HepG2 (cell line): ENCODE measurements around the gene CNPY1. TPM values are rescaled to one million over a fixed set of nuclear protein-coding genes. Genes with fewer than 3 reads are reported as not detected.

Experiments used
- ATAC-seq: fragments of 200-7000 bp; cut with Tn5 transposase; 3 replicates; pipeline ENCODE4 v1.9.1; 2020; ENCODE audit warnings: mild to moderate bottlenecking, moderate library complexity
- BruUV-seq: library from RNA; stranded (reverse); fragments of 400-500 nt; replicated peaks from 2 replicates; lab custom pipeline; 2021; lab: Mats Ljungman, UMichigan
- CTCF ChIA-PET: fragments of 300-600 bp; formaldehyde crosslinking; extraction: SDS; loops from one replicate; lab custom pipeline; 2021; ENCODE audit warnings: low total read pairs, inconsistent platforms, low intra/inter-chr PET ratio; lab: Yijun Ruan, JAX
- POLR2A ChIA-PET: fragments of 350-600 bp; sonication (Branson Sonifier 250); formaldehyde crosslinking; loops from one replicate; lab custom pipeline; 2020; ENCODE audit warnings: antibody characterized with exemption, inconsistent platforms; lab: Yijun Ruan, JAX
- DNase-seq: peaks from one replicate; pipeline ENCODE4 v3.0.0-alpha.2; 2015; ENCODE audit warnings: low spot score
- FAIRE-seq: peaks from 3 replicates; lab custom pipeline; 2011; peaks lifted over from hg19 to GRCh38; lab: Jason Lieb, UNC
- H2AFZ ChIP-seq: one replicate; pipeline ENCODE4 v1.6.1; 2011; ENCODE audit warnings: low read length, inconsistent platforms
- H3K27ac ChIP-seq: fragments of 300-600 bp; 3 replicates; pipeline ENCODE4 v1.8.0; 2011; ENCODE audit warnings: mixed run types, mild to moderate bottlenecking, mixed read lengths, low read length, inconsistent platforms; ENCODE audit not compliant: insufficient read depth; ENCODE audit errors: extremely low read length
- H3K27me3 ChIP-seq, 2 experiments: fragments of 200-600 bp in 1 of 2; 2 replicates in 1 of 2; 3 replicates in 1 of 2; pipeline versions ENCODE4 v1.6.0 to v1.8.0; 2011; ENCODE audit warnings: low read length in 2 of 2, mild to moderate bottlenecking in 2 of 2, moderate library complexity in 2 of 2, inconsistent platforms in 1 of 2; ENCODE audit not compliant: insufficient read depth in 2 of 2, control insufficient read depth in 1 of 2
- H3K36me3 ChIP-seq, 2 experiments: fragments of 200-600 bp in 1 of 2; replicated peaks in 1 of 2; 2 replicates in 1 of 2; 3 replicates in 1 of 2; pipeline versions ENCODE4 v1.5.1 to v1.8.0; 2011; ENCODE audit warnings: low read length in 2 of 2, inconsistent platforms in 1 of 2; ENCODE audit not compliant: insufficient read depth in 2 of 2, control insufficient read depth in 1 of 2
- H3K4me1 ChIP-seq: 2 replicates; pipeline ENCODE4 v1.5.1; 2012; ENCODE audit warnings: low read length, inconsistent platforms; ENCODE audit not compliant: insufficient read depth
- H3K4me2 ChIP-seq: 2 replicates; pipeline ENCODE4 v1.6.0; 2011; ENCODE audit warnings: low read depth, low read length, inconsistent platforms
- H3K4me3 ChIP-seq, 3 experiments: fragments of 200-600 bp in 1 of 3; sonication (generic), shearing (Covaris generic) in 1 of 3; replicated peaks in 1 of 3; 2 replicates each; pipeline ENCODE4 v1.5.1; 2011 to 2016; ENCODE audit warnings: low read length in 3 of 3, inconsistent platforms in 2 of 3, low read depth in 2 of 3, mild to moderate bottlenecking in 2 of 3, control low read depth in 1 of 3, mixed read lengths in 1 of 3; ENCODE audit not compliant: insufficient read depth in 1 of 3
- H3K79me2 ChIP-seq: one replicate; pipeline ENCODE4 v1.6.1; 2011; ENCODE audit warnings: low read length, inconsistent platforms; ENCODE audit not compliant: insufficient read depth
- H3K9ac ChIP-seq: 2 replicates; pipeline ENCODE4 v1.6.0; 2011; ENCODE audit warnings: mild to moderate bottlenecking, low read depth, low read length, inconsistent platforms; ENCODE audit not compliant: insufficient read depth
- H3K9me3 ChIP-seq: 2 replicates; pipeline ENCODE4 v1.5.1; 2012; ENCODE audit warnings: mild to moderate bottlenecking, low read length
- H4K20me1 ChIP-seq: 2 replicates; pipeline ENCODE4 v1.6.0; 2011; ENCODE audit warnings: inconsistent platforms, mild to moderate bottlenecking, low read length, moderate library complexity; ENCODE audit not compliant: insufficient read depth
- CENPX ChIP-seq: sonication (generic); formaldehyde crosslinking; IDR thresholded peaks from 2 replicates; pipeline ENCODE4 v1.9.0; 2021; ENCODE audit warnings: mild to moderate bottlenecking, missing genetic modification reagents, moderate library complexity
- FOXA1 ChIP-seq, 2 experiments: fragments of 450-650 bp in 1 of 2; sonication (generic) in 1 of 2; formaldehyde crosslinking in 1 of 2; IDR thresholded peaks; 2 replicates each; pipeline versions ENCODE4 v1.4.0 to v1.6.1; 2016 to 2020; ENCODE audit warnings: missing genetic modification reagents in 1 of 2
- GTF3A ChIP-seq: sonication (generic); formaldehyde crosslinking; conservative IDR thresholded peaks from 2 replicates; pipeline ENCODE4 v1.4.0; 2020; ENCODE audit warnings: mild to moderate bottlenecking, missing genetic modification reagents
- HOXA5 ChIP-seq: sonication (generic); formaldehyde crosslinking; IDR thresholded peaks from 2 replicates; pipeline ENCODE4 v1.4.0; 2020; ENCODE audit warnings: missing genetic modification reagents
- IRF2 ChIP-seq: IDR thresholded peaks from 2 replicates; pipeline ENCODE4 v1.6.1; 2018; ENCODE audit warnings: missing genetic modification reagents, missing compliant biosample characterization
- JUND ChIP-seq: sonication (generic); formaldehyde crosslinking; IDR thresholded peaks from 2 replicates; pipeline ENCODE4 v1.8.0; 2022; ENCODE audit warnings: mild to moderate bottlenecking, missing genetic modification reagents
- KAT2B ChIP-seq: fragments of 150-350 bp; IDR thresholded peaks from 2 replicates; pipeline ENCODE4 v1.6.1; 2014; ENCODE audit warnings: low read depth, low read length, borderline replicate concordance
- PAF1 ChIP-seq: IDR thresholded peaks from 2 replicates; pipeline ENCODE4 v1.6.1; 2016; ENCODE audit warnings: missing genetic modification reagents, missing compliant biosample characterization
- TCF7L2 ChIP-seq: IDR thresholded peaks from 2 replicates; pipeline ENCODE4 v1.6.1; 2011; ENCODE audit warnings: mild to moderate bottlenecking, low read depth, low read length, moderate library complexity
- ZNF253 ChIP-seq: sonication (generic); formaldehyde crosslinking; IDR thresholded peaks from 2 replicates; pipeline ENCODE4 v1.8.0; 2022; ENCODE audit warnings: mild to moderate bottlenecking, missing genetic modification reagents, borderline replicate concordance
- ZNF264 ChIP-seq: sonication (generic); formaldehyde crosslinking; IDR thresholded peaks from 2 replicates; pipeline ENCODE4 v1.4.0; 2020; ENCODE audit warnings: missing genetic modification reagents
- ZNF543 ChIP-seq: sonication (generic); formaldehyde crosslinking; IDR thresholded peaks from 2 replicates; pipeline ENCODE4 v1.4.0; 2020; ENCODE audit warnings: mild to moderate bottlenecking, missing genetic modification reagents
- ZNF574 ChIP-seq: sonication (generic); formaldehyde crosslinking; IDR thresholded peaks from 2 replicates; pipeline ENCODE4 v1.4.0; 2020; ENCODE audit warnings: missing genetic modification reagents
- ZNF644 ChIP-seq: IDR thresholded peaks from 2 replicates; pipeline ENCODE4 v1.6.1; 2016; ENCODE audit warnings: low read depth
- ZNF790 ChIP-seq: sonication (generic); formaldehyde crosslinking; IDR thresholded peaks from 2 replicates; pipeline ENCODE4 v1.8.0; 2022; ENCODE audit warnings: missing genetic modification reagents, mild to moderate bottlenecking, borderline replicate concordance
- ZNF83 ChIP-seq: sonication (generic); formaldehyde crosslinking; IDR thresholded peaks from 2 replicates; pipeline ENCODE4 v1.4.0; 2020; ENCODE audit warnings: missing genetic modification reagents, mild to moderate bottlenecking, borderline replicate concordance
- ZSCAN21 ChIP-seq: sonication (generic); formaldehyde crosslinking; IDR thresholded peaks from 2 replicates; pipeline ENCODE4 v1.8.0; 2022; ENCODE audit warnings: mild to moderate bottlenecking, missing genetic modification reagents, moderate library complexity, borderline replicate concordance
- WGBS: methylation state at CpG from one replicate; pipeline ENCODE4 v1.1.6; 2017; ENCODE audit warnings: low lambda C conversion rate; 5-methylcytosine and 5-hydroxymethylcytosine counted together
- in situ Hi-C: cut with HindIII; loops from 2 replicates; pipeline ENCODE4 v1.10.0; 2017; ENCODE audit warnings: low pct_unique_long_range_greater_than_20kb; ENCODE audit not compliant: extremely low pct_ligation_motif_present
- intact Hi-C: fragments of 100-400 bp; cut with micrococcal nuclease; formaldehyde crosslinking; loops from one replicate; pipeline ENCODE4 v1.10.0; 2022; ENCODE audit not compliant: unreplicated experiment
- polyA plus RNA-seq, 8 experiments: library from polyadenylated mRNA; depleted of rRNA in 3 of 8; stranded (reverse) in 7 of 8; unstranded in 1 of 8; fragments of >200 nt; fragmentation: Illumina TruSeq in 4 of 8; extraction: Trizol in 4 of 8; gene quantifications; 2 replicates each; pipeline versions ENCODE4 v1.2.1 to v1.2.3, GENCODE V29; 2011 to 2016; ENCODE audit warnings: low read depth in 4 of 8, missing spikeins in 1 of 8, mixed read lengths in 1 of 8; ENCODE audit not compliant: insufficient read depth in 1 of 8
- total RNA-seq, 5 experiments: library from RNA; depleted of rRNA; stranded (reverse); fragments of >200 nt; fragmentation: Illumina TruSeq; extraction: Trizol; gene quantifications; 2 replicates each; pipeline ENCODE4 v1.2.3, GENCODE V29; 2016; ENCODE audit warnings: low read depth in 1 of 5

The CNPY1 gene
- total and polyA plus RNA-seq, 2 of the 13 experiments (the other 11 are each of a cell fraction or from before 2014, with no cell fraction given): not detected

- no peak for TF ChIP-seq ZNF574 (CRISPR knock-in tag)
- TF ChIP-seq, all 625 proteins: peak for 0
These were observed 55.4 kb downstream of the CNPY1 start (continued) for GRCh38 chr7:155490697-155491628.

GRCh38 chr7:155489862-155490696 is 56.3 kb downstream of the CNPY1 start:
- WGBS: 25% methylated on average over 2 of the region's 32 CpGs
- in situ Hi-C loops: no loop called here
- no peak for FAIRE-seq
- TF ChIP-seq ZSCAN21 (CRISPR knock-in tag): no peak
- TF ChIP-seq ZNF644 (CRISPR knock-in tag): no peak
- TF ChIP-seq ZNF253 (CRISPR knock-in tag): no peak
- TF ChIP-seq CENPX (CRISPR knock-in tag): no peak
- no peak for TF ChIP-seq GTF3A (CRISPR knock-in tag)
- TF ChIP-seq ZNF790 (CRISPR knock-in tag): no peak
- no peak for TF ChIP-seq JUND
- no peak for TF ChIP-seq ZNF543 (CRISPR knock-in tag)
- no peak for TF ChIP-seq KAT2B
- TF ChIP-seq TCF7L2: no peak
- TF ChIP-seq ZNF264 (CRISPR knock-in tag): no peak
- no peak for TF ChIP-seq PAF1 (CRISPR knock-in tag)
- no peak for TF ChIP-seq IRF2 (CRISPR knock-in tag)
- no peak for TF ChIP-seq HOXA5 (CRISPR knock-in tag)
- TF ChIP-seq FOXA1 (IDR thresholded peaks at IDR 0.05): no peak
- no peak for TF ChIP-seq FOXA1 (CRISPR knock-in tag; IDR thresholded peaks at IDR 0.05)
- TF ChIP-seq ZNF83 (CRISPR knock-in tag): no peak
- TF ChIP-seq, all 625 proteins: peak for 0
- intact Hi-C loops: no loop called here
- no TSS peak for BruUV-seq
- DNase-seq (no peak), ATAC-seq (no peak; the same call in 2 of the 3 replicates)
- no peaks in the 10 kb centered on the region for H3K36me3 ChIP-seq
- H3K9ac ChIP-seq: no peak overlapping the region
- peaks cover 19 to 89% of the 10 kb centered on the region in 2 experiments for H3K27me3 ChIP-seq
- H4K20me1 ChIP-seq: no peaks in the 10 kb centered on the region
- ChIA-PET POLR2A (no interaction called here), CTCF (no interaction called here)
- no peak overlapping the region for H2AFZ ChIP-seq
- no peaks in the 10 kb centered on the region for H3K4me1 ChIP-seq
- H3K9me3 ChIP-seq: no peaks in the 10 kb centered on the region
- no peak overlapping the region for H3K4me2 ChIP-seq
- H3K79me2 ChIP-seq: no peaks in the 10 kb centered on the region
- no peak overlapping the region for H3K27ac ChIP-seq
- no peak overlapping the region for H3K4me3 ChIP-seq
